ENCODE measurements around the gene GAS7. TPM values are rescaled to one million over a fixed set of nuclear protein-coding genes. Genes with fewer than 3 reads are reported as not detected.

Gene GAS7
- total RNA-seq, 1 donor from 2014 or later: 50.6 TPM

DNA sequence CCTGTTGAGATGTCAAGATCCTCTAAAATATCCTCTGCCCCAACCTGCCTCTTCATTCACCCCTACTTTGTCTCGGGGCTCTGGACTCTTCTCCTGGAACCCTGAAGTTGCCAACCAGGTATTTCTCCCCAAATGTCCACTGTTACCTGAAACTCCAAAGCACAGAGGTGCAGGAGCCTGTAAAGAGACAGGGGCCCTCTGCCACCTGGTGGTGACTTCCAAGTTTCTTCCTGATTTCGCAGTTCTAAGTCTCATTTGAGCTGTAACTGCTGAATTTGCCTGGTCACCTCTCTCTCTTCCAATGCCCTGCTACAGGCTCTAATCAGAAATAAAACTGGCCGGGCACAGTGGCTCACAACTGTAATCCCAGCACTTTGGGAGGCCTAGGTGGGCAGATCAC is 216.2 kb downstream of the GAS7 start:
- H3K4me3 ChIP-seq: no peak overlapping the region
- no peaks in the 10 kb centered on the region for H3K27me3 ChIP-seq
- H3K4me1 ChIP-seq: no peaks in the 10 kb centered on the region
- DNase-seq (no peak), ATAC-seq (no peak)
- intact Hi-C loops (cut with DNase I): no loop called here
- H3K36me3 ChIP-seq: no peaks in the 10 kb centered on the region
- H3K9me3 ChIP-seq: no peaks in the 10 kb centered on the region
- no peak overlapping the region for H3K27ac ChIP-seq
- peak; percentile 16 for TF ChIP-seq CTCF (IDR thresholded peaks at IDR 0.05)

- no peak for TF ChIP-seq CTCF (IDR thresholded peaks at IDR 0.05)
- Histone ChIP-seq H3K27ac (no peak overlapping the region), H3K27me3 (no peaks in the 10 kb centered on the region), H3K4me3 (no peak overlapping the region), H3K4me1 (no peaks in the 10 kb centered on the region), H3K36me3 (no peaks in the 10 kb centered on the region), H3K9me3 (no peaks in the 10 kb centered on the region)
- intact Hi-C loops (cut with DNase I): no loop called here
- no peak for DNase-seq
- ATAC-seq: no peak
Measured at GRCh38 chr17:9981344-9981915, 217.0 kb downstream of the GAS7 start.

DNA sequence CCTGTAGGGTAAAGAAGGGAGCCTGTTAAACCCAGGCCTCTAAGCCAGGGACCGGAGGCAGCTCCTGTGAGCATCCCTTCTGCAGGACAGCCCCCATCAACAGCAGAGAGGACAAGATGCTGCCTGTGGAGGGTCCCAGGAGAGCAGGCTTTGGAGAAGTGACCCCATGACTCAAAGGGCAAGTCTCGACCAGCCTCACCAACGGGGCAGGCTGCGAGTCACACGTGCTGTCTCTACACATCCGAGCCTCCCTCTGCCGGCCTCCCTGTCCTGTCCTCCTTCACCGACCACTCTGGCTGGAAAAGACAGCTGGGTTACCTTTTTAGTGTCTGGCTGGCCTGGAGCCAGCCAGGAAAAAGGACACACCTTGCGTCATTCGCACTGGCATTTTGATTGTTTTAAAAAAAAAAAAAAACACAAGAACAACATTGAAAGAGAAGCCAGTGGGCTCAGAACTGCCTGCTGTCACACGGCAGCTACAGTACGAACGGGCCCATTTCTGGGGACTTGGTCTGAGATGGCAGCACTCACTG is 218.9 kb downstream of the GAS7 start:
- no peaks in the 10 kb centered on the region for H3K9me3 ChIP-seq
- H3K27me3 ChIP-seq: no peaks in the 10 kb centered on the region
- DNase-seq: no peak
- intact Hi-C loops (cut with DNase I): no loop called here
- no peak overlapping the region for H3K4me3 ChIP-seq
- H3K27ac ChIP-seq: no peak overlapping the region
- no peak for TF ChIP-seq CTCF (IDR thresholded peaks at IDR 0.05)
- no peak for ATAC-seq
- H3K36me3 ChIP-seq: no peaks in the 10 kb centered on the region
- H3K4me1 ChIP-seq: no peaks in the 10 kb centered on the region

GRCh38 chr17:9977180-9977575 is 221.2 kb downstream of the GAS7 start:
- no peak overlapping the region for H3K27ac ChIP-seq
- H3K9me3 ChIP-seq: no peaks in the 10 kb centered on the region
- no peak overlapping the region for H3K4me3 ChIP-seq
- no peak for TF ChIP-seq CTCF (IDR thresholded peaks at IDR 0.05)
- intact Hi-C loops (cut with DNase I): no loop called here
- no peak for ATAC-seq
- H3K36me3 ChIP-seq: no peaks in the 10 kb centered on the region
- no peak for DNase-seq
- peaks cover 7% of the 10 kb centered on the region for H3K4me1 ChIP-seq
- H3K27me3 ChIP-seq: no peaks in the 10 kb centered on the region

DNA sequence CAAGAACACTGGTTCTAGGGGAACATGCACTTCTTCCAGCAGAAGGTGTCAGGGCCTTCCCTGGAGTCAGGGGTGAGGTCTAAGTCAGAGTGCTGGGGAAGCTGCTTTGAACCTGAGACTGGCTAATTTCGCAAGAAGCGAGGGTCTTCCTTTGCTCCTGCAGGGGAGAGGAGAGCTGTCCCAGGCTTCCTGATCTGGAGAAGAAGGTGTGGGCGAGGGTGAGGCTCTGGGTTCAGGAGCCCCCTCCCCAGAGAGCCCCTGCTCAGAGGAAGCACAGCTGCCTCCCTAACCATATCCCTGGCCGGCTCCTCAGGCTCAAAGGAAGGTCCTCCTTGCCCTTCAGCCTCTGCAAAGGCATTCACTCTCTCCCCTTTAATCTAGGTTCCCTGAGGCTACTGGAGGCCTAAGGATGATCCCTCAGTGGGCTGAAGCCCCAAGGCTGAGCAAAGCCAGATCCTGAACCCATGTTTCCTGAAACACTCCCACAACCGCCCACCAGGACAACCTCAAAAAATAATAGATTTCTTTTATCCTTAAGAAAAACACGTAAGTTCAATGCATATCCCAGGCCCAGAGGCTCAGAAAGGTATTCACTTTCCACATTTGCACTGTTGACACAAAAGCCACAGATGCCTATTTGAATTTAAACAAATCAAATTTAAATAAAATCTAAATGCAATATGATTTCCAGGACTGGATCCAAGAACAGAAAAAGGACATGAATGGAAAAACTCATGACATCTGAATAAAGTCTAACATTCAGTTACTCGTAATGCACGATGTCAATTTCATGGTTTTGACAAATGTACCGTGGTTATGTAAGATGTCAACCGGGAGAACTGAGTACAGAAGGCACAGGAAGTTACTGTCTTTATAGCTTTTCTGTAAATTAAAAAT is 221.9 kb downstream of the GAS7 start:
- no peaks in the 10 kb centered on the region for H3K27me3 ChIP-seq
- no peak for TF ChIP-seq CTCF (IDR thresholded peaks at IDR 0.05)
- H3K9me3 ChIP-seq: no peaks in the 10 kb centered on the region
- peaks cover 13% of the 10 kb centered on the region for H3K4me1 ChIP-seq
- H3K4me3 ChIP-seq: no peak overlapping the region
- H3K36me3 ChIP-seq: no peaks in the 10 kb centered on the region
- no peak overlapping the region for H3K27ac ChIP-seq
- DNase-seq: no peak
- ATAC-seq: no peak
- intact Hi-C loops (cut with DNase I): no loop called here
